Measurements from ENCODE around the gene ANO7. TPM values are rescaled to one million over a fixed set of nuclear protein-coding genes. Genes with fewer than 3 reads are reported as not detected.

ANO7 gene
- total and polyA plus RNA-seq, 2 of the 13 experiments (the other 11 are each of a cell fraction or from before 2014, with no cell fraction given): 4.1 to 4.9 TPM

DNA sequence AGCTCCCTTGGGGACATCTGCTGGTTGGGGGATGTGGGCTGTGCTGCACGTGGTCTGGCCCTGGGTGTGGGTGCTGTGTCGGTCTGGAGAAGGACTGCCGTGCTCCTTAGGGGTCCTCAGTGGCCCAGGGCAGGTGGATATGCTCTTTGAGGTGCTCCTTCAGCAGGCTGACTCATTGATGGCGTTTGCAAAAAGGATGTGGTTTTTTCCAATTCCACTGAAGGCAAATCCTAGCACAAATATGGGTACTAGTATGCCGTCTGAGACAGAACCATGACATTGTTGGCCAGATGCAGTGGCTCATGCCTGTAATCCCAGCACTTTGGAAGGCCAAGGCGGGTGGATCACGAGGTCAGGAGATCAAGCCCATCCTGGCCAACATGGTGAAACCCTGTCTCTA lies 34.9 kb upstream of the ANO7 start:
- POLR2A ChIA-PET: no interaction called here
- CTCF ChIA-PET (ENCODE audit: low intra/inter-chr PET ratio, low total read pairs): no interaction called here
- H3K4me1 ChIP-seq (ENCODE audit: insufficient read depth, low read length): peaks cover 14% of the 10 kb centered on the region
- no peak for DNase-seq (ENCODE audit: low spot score)
- 95% methylated on average over 4 of the region's 7 CpGs for WGBS (ENCODE audit: low lambda C conversion rate)
- intact Hi-C loops (cut with micrococcal nuclease; ENCODE audit: unreplicated experiment) (no loop called here), in situ Hi-C loops (cut with HindIII; ENCODE audit: extremely low pct_ligation_motif_present, low pct_unique_long_range_greater_than_20kb) (no loop called here)
- H3K9me3 ChIP-seq (ENCODE audit: low read length): no peaks in the 10 kb centered on the region
- no peak overlapping the region for H3K4me2 ChIP-seq (ENCODE audit: low read depth, low read length)
- H3K27ac ChIP-seq (ENCODE audit: extremely low read length, insufficient read depth, low read length): no peak overlapping the region
- peaks cover 8 to 30% of the 10 kb centered on the region in 2 experiments for H3K36me3 ChIP-seq (replicated peaks in 1 of 2; ENCODE audit: control insufficient read depth in 1 of 2, insufficient read depth in 2 of 2, low read length in 2 of 2)
- no peak for ATAC-seq
- FAIRE-seq: no peak
- H2AFZ ChIP-seq (ENCODE audit: low read length): no peak overlapping the region
- H3K79me2 ChIP-seq (ENCODE audit: insufficient read depth, low read length): peaks cover 14% of the 10 kb centered on the region
- no peak overlapping the region for H3K9ac ChIP-seq (ENCODE audit: insufficient read depth, low read depth, low read length)
- H3K27me3 ChIP-seq (ENCODE audit: control insufficient read depth in 1 of 2, insufficient read depth in 2 of 2, low read length in 2 of 2): no peaks in the 10 kb centered on the region; a peak in 1 of 5 replicates
- TF ChIP-seq SRSF4 (IDR thresholded peaks at IDR 0.05; ENCODE audit: low read depth, low read length, poor library complexity, severe bottlenecking) (no peak), ZNF646 (CRISPR knock-in tag; IDR thresholded peaks at IDR 0.05) (no peak), ZNF263 (CRISPR knock-in tag; IDR thresholded peaks at IDR 0.05) (peak; percentile 47; the same call in 1 of the 2 replicates)
- no peak overlapping the region for H3K4me3 ChIP-seq (replicated peaks in 1 of 3; ENCODE audit: insufficient read depth in 1 of 3, low read depth in 2 of 3, low read length in 3 of 3)
- no TSS peak for BruUV-seq (replicated peaks)
- H4K20me1 ChIP-seq (ENCODE audit: insufficient read depth, low read length): no peaks in the 10 kb centered on the region
